Heart left ventricle (tissue), 16 donors: ENCODE measurements around the gene NOSTRIN. TPM values are rescaled to one million over a fixed set of nuclear protein-coding genes. Genes with fewer than 3 reads are reported as not detected.

Source experiments
- ATAC-seq, 4 donors: fragments of 200-7000 bp; cut with Tn5 transposase; one replicate each; pipeline ENCODE4 v1.9.1; 2020 to 2022; ENCODE audit warnings: moderate library complexity in 4 of 4, mild to moderate bottlenecking in 3 of 4, moderate number of reproducible peaks in 1 of 4
- DNase-seq, 5 donors: peaks; one replicate each; pipeline ENCODE4 v3.0.0-alpha.2; 2020
- H3K27ac ChIP-seq, 12 donors: fragments of 200-600 bp; sonication (generic) in 4 of 12; one replicate each; pipeline versions ENCODE4 v1.5.0 to v1.8.0; 2016 to 2022; ENCODE audit warnings: mild to moderate bottlenecking in 2 of 12
- H3K27me3 ChIP-seq, 9 donors: fragments of 200-600 bp; sonication (generic) in 2 of 9; one replicate each; pipeline versions ENCODE4 v1.5.1 to v1.8.0; 2016 to 2022; ENCODE audit warnings: mild to moderate bottlenecking in 3 of 9
- H3K36me3 ChIP-seq, 9 donors: fragments of 200-600 bp; sonication (generic) in 2 of 9; one replicate each; pipeline versions ENCODE4 v1.5.0 to v1.8.0; 2018 to 2022; ENCODE audit warnings: mild to moderate bottlenecking in 2 of 9
- H3K4me1 ChIP-seq, 12 donors: fragments of 200-600 bp; sonication (generic) in 4 of 12; one replicate each; pipeline versions ENCODE4 v1.5.0 to v1.8.0; 2016 to 2022; ENCODE audit warnings: mild to moderate bottlenecking in 3 of 12
- H3K4me3 ChIP-seq, 12 donors: fragments of 200-600 bp; sonication (generic) in 4 of 12; one replicate each; pipeline versions ENCODE4 v1.5.0 to v1.8.0; 2017 to 2022; ENCODE audit warnings: mild to moderate bottlenecking in 9 of 12, moderate library complexity in 4 of 12
- H3K9me3 ChIP-seq, 12 donors: fragments of 200-600 bp; sonication (generic) in 4 of 12; one replicate each; pipeline versions ENCODE4 v1.5.0 to v1.8.0; 2016 to 2022; ENCODE audit warnings: mild to moderate bottlenecking in 1 of 12
- POLR2A ChIP-seq, 2 donors: fragments of 450-650 bp; IDR thresholded peaks; one replicate each; pipeline ENCODE4 v1.6.1; 2017; ENCODE audit warnings: antibody characterized with exemption in 2 of 2, mild to moderate bottlenecking in 2 of 2, moderate library complexity in 2 of 2
- WGBS, 4 donors: extraction: QIAGEN DNeasy Blood & Tissue Kit in 2 of 4; methylation state at CpG; one replicate each; pipeline versions ENCODE4 v1.1.5 to v1.1.7; 2013 to 2018; 5-methylcytosine and 5-hydroxymethylcytosine counted together
- intact Hi-C, 10 donors: fragments of 100-400 bp; cut with DNase I; formaldehyde crosslinking; loops; one replicate each; pipeline versions ENCODE4 v1.11.1 to v1.14.2; 2022
- polyA plus RNA-seq, 2 donors: library from polyadenylated mRNA; stranded (reverse); fragments of 200-250 nt; gene quantifications; one replicate each; pipeline ENCODE4 v1.2.3, GENCODE V29; 2013
- total RNA-seq, 9 donors: library from RNA; depleted of rRNA in 2 of 9; stranded (reverse); fragments of >200 nt in 2 of 9; fragmentation: NEBNext Ultra II Directional in 3 of 9; extraction: Animal tissue kit (Norgen Biotek cat#: 25700) in 3 of 9; gene quantifications; one replicate each; pipeline versions ENCODE4 v1.1.0 to v1.2.4, GENCODE V29; 2016 to 2023
- TF ChIP-seq, protein P1 (sequence below), 12 donors: fragments of 200-600 bp; sonication (generic) in 4 of 12; IDR thresholded peaks; one replicate each; pipeline versions ENCODE4 v1.5.0 to v1.8.0; 2018 to 2022; ENCODE audit warnings: antibody characterized with exemption in 12 of 12, mild to moderate bottlenecking in 5 of 12
- donor health status: ischemic (EF 13 %, LVEDD 7.1; RV severe dilation, severe dysfunction).
- donor health status: healthy with polysubstance abuse.
- donor health status: DM: no; HTN: yes; CAD: no.
- donor health status: DM: no; HTN: no; CAD: no.
- donor health status: ischemic (EF 25% LVEDD 6.9; RV normal size, moderate dysfunction).
- donor health status: ischemic (EF 25% LVEDD 5.7; RV mildly dilated, moderate dysfunction).
- donor health status: healthy.
- donor health status: DM: yes; HTN: yes; CAD: no.
- donor health status: ischemic (EF 35%, LVEDD 5.7; RV mildly dilated, moderate dysfunction).
- donor health status: nonischemic (EF 11% LVEDD 7.7; RV severe dilation, severe dysfunction).
- donor health status: DM: yes; HTN: yes; CAD: no.
- donor health status: PGD.
- donor health status: ischemic (EF 29% LVEDD 5.4; RV normal size, mild dysfunction).
- donor health status: nonischemic (EF 23%, LVEDD 6.1; RV moderate dilation, normal function).

The NOSTRIN gene
- total and polyA plus RNA-seq, 11 donors, result 8.2 to 19.1 (median 10.1) TPM

DNA sequence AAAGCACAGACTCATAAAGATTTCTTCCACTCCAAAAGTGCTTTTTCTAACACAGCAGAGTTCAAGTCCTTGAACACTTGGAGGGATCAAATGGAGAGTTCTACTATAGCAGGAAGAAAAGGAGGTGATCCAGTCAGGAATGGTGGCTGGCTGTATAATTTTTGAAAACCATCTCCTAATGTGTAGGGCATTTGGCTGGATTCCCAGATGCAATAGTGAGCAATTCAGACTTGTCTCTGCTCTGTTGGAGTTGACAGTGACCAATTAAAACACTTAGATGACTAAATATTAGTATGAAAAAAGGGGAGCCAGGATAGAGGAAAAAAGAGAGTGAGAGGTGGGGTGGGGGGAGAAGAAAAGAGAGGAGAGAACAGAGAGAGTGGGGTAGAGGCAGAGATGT is 93.3 kb downstream of the NOSTRIN start:
- Histone ChIP-seq H3K4me3 (no peak overlapping the region), H3K9me3 (no peaks in the 10 kb centered on the region), H3K27me3 (no peaks in the 10 kb centered on the region), H3K4me1 (peaks cover 0 to 2% (median 0%) of the 10 kb centered on the region in 12 donors), H3K36me3 (no peaks in the 10 kb centered on the region), H3K27ac (no peak overlapping the region)
- ATAC-seq (no peak), DNase-seq (no peak)
- intact Hi-C loops, result no loop called here
- TF ChIP-seq, protein P1, sequence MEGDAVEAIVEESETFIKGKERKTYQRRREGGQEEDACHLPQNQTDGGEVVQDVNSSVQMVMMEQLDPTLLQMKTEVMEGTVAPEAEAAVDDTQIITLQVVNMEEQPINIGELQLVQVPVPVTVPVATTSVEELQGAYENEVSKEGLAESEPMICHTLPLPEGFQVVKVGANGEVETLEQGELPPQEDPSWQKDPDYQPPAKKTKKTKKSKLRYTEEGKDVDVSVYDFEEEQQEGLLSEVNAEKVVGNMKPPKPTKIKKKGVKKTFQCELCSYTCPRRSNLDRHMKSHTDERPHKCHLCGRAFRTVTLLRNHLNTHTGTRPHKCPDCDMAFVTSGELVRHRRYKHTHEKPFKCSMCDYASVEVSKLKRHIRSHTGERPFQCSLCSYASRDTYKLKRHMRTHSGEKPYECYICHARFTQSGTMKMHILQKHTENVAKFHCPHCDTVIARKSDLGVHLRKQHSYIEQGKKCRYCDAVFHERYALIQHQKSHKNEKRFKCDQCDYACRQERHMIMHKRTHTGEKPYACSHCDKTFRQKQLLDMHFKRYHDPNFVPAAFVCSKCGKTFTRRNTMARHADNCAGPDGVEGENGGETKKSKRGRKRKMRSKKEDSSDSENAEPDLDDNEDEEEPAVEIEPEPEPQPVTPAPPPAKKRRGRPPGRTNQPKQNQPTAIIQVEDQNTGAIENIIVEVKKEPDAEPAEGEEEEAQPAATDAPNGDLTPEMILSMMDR (IDR thresholded peaks at IDR 0.05), result no peak
- no peak for TF ChIP-seq POLR2A (IDR thresholded peaks at IDR 0.05)

DNA sequence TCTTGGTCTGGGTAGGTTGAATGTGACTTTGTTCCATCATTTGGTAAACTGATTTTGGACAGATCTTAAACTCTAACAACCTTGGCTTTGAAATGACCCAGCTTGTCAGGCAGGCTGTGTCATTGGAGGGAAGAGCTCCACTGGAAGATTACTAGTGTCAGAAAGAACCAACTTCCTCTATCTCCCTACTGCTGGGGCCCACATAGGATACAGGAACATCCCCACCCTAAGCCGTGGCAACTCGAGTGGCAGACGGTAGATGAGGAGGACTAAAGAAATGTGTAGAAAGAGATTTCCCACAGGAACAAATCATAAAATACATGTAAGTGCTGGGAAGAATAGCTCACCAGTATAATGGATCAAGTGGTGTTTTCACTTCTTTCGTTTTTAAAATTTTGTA is 94.3 kb downstream of the NOSTRIN start:
- DNase-seq (no peak), ATAC-seq (no peak)
- Histone ChIP-seq H3K9me3 (no peaks in the 10 kb centered on the region), H3K27me3 (peaks cover 0 to 2% (median 0%) of the 10 kb centered on the region in 9 donors), H3K36me3 (no peaks in the 10 kb centered on the region), H3K4me1 (no peaks in the 10 kb centered on the region), H3K27ac (no peak overlapping the region), H3K4me3 (no peak overlapping the region)
- intact Hi-C loops, result no loop called here
- TF ChIP-seq, protein P1 (IDR thresholded peaks at IDR 0.05), result no peak
- TF ChIP-seq POLR2A (IDR thresholded peaks at IDR 0.05), result no peak
- WGBS, 4 donors, result 53 to 84% (median 63%) methylated on average over 4 of the region's 4 CpGs

DNA sequence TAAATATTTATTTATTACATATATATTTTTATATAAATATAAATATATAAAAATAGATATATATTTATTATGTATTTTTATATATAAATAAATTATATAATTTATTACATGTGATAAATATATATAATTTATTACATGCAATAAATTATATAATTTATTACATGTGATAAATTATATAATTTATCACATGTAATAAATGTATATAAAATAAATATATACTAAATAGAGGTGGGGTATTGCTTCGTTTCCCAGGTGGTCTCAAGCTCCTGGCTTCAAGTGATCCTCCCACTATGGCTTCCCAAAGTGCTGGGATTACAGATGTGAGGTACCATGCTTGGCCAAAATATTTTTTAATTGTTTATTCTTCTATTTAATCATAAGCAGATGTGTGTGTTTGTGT is 95.0 kb downstream of the NOSTRIN start:
- no peaks in the 10 kb centered on the region for H3K4me1 ChIP-seq
- ATAC-seq (no peak), DNase-seq (no peak)
- 84 to 93% (median 90%) methylated on average over 1 of the region's 1 CpG for WGBS, 4 donors
- intact Hi-C loops, result no loop called here
- TF ChIP-seq, protein P1 (IDR thresholded peaks at IDR 0.05), result no peak
- TF ChIP-seq POLR2A (IDR thresholded peaks at IDR 0.05), result no peak
- H3K4me3 ChIP-seq, result no peak overlapping the region
- H3K27me3 ChIP-seq, result peaks cover 0 to 5% (median 0%) of the 10 kb centered on the region in 9 donors
- no peaks in the 10 kb centered on the region for H3K9me3 ChIP-seq
- no peak overlapping the region for H3K27ac ChIP-seq
- no peaks in the 10 kb centered on the region for H3K36me3 ChIP-seq

DNA sequence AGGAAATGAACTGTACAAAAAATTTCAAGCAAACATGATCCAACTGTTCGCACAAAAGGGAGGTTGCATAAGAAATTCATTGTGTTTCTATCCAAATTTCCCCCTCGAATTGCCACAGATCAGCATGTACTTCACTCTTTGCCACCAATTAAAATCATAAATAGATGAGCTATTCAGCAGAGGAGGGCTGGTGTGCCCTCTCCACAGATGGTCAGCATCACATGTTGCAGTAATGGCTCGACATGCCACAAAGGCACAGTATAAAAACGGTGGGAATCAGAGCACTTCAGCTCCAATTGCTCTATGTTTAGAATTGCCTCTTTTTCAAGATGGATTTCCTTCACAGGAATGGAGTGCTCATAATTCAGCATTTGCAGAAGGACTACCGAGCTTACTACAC is 98.6 kb downstream of the NOSTRIN start, which contains the start of gene G6PC2:
TSS of gene G6PC2 (plus strand) at position 289 of the 400 bp plus-strand sequence. CDS start at position 330, 41 bp downstream.
- DNase-seq (no peak), ATAC-seq (no peak)
- WGBS, 4 donors, result 73 to 85% (median 80%) methylated on average over 5 of the region's 5 CpGs
- no peak within 1 kb of the TSS for H3K27ac ChIP-seq
- no peaks in the 10 kb centered on the region for H3K36me3 ChIP-seq
- H3K27me3 ChIP-seq, result peaks cover 0 to 5% (median 0%) of the 10 kb centered on the region in 9 donors
- no peaks in the 10 kb centered on the region for H3K9me3 ChIP-seq
- no peak for TF ChIP-seq POLR2A (IDR thresholded peaks at IDR 0.05)
- TF ChIP-seq, protein P1 (IDR thresholded peaks at IDR 0.05), result no peak
- no peaks in the 10 kb centered on the region for H3K4me1 ChIP-seq
- H3K4me3 ChIP-seq, result no peak within 1 kb of the TSS
- intact Hi-C loops, result no loop called here
